Gastrocnemius medialis (tissue), 4 donors: ENCODE data around the gene SERPINB12.

Experiments used
- POLR2A ChIP-seq, 2 donors: fragments of 450-650 bp; IDR thresholded peaks; one replicate each; pipeline ENCODE4 v1.6.1; 2017; ENCODE audit warnings: antibody characterized with exemption in 2 of 2, mild to moderate bottlenecking in 2 of 2, moderate library complexity in 2 of 2
- TF ChIP-seq, protein P1 (sequence below), 5 experiments: fragments of 450-650 bp in 3 of 5; fragments of 200-600 bp in 2 of 5; sonication (generic) in 2 of 5; IDR thresholded peaks in 4 of 5; conservative IDR thresholded peaks in 1 of 5; 1 replicate in 4 of 5; 2 replicates in 1 of 5; pipeline ENCODE4 v1.5.1; 2016 to 2019; ENCODE audit warnings: antibody characterized with exemption in 5 of 5, mild to moderate bottlenecking in 3 of 5, moderate library complexity in 3 of 5

DNA sequence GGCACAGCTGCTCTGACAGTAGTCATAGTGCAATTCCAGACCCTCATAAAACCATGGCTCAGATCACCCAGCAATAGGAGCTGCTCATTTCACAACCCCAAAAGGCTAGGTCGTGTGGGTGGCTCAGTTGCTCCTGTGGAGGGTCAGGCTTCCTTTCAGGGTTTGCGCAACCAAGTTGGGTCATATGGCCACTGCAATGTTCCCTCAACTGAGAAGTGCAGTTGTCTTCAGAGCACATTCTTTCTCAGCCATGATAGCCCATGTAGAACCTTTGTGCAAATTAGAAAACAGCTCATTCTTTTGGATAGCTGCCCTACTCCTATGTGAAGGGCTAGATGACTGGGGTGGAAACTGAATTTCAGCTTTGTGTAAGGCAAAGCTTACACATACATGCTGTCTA lies 48.2 kb downstream of the SERPINB12 start:
- TF ChIP-seq, protein P1, sequence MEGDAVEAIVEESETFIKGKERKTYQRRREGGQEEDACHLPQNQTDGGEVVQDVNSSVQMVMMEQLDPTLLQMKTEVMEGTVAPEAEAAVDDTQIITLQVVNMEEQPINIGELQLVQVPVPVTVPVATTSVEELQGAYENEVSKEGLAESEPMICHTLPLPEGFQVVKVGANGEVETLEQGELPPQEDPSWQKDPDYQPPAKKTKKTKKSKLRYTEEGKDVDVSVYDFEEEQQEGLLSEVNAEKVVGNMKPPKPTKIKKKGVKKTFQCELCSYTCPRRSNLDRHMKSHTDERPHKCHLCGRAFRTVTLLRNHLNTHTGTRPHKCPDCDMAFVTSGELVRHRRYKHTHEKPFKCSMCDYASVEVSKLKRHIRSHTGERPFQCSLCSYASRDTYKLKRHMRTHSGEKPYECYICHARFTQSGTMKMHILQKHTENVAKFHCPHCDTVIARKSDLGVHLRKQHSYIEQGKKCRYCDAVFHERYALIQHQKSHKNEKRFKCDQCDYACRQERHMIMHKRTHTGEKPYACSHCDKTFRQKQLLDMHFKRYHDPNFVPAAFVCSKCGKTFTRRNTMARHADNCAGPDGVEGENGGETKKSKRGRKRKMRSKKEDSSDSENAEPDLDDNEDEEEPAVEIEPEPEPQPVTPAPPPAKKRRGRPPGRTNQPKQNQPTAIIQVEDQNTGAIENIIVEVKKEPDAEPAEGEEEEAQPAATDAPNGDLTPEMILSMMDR (IDR thresholded peaks at IDR 0.05 in 4 of 5, conservative IDR thresholded peaks at IDR 0.05 in 1 of 5), result no peak
- TF ChIP-seq POLR2A (IDR thresholded peaks at IDR 0.05), result no peak
